Dedifferentiated amniotic fluid mesenchymal stem cell (primary cell): Measurements from ENCODE around the gene MAP4K3.

Experiments used
- DNase-seq: peaks from one replicate; pipeline ENCODE4 v3.0.0-alpha.2; 2016; ENCODE audit errors: extremely low spot score

The MAP4K3 gene

GRCh38 chr2:39243469-39244123 lies 193.5 kb downstream of the MAP4K3 start, which contains the start of gene CDKL4:
Gene CDKL4, minus strand, starts transcription at chr2:39243970.
- no peak for DNase-seq

- no peak for DNase-seq
Measured at GRCh38 chr2:39241588-39241987, 195.5 kb downstream of the MAP4K3 start.

- DNase-seq, result no peak
Measured at GRCh38 chr2:39240758-39241157, 196.3 kb downstream of the MAP4K3 start.

GRCh38 chr2:39234754-39235153 lies 202.3 kb downstream of the MAP4K3 start:
- no peak for DNase-seq

GRCh38 chr2:39232141-39232540 lies 204.9 kb downstream of the MAP4K3 start:
- no peak for DNase-seq

- DNase-seq, result no peak
Measured at GRCh38 chr2:39228413-39229209, 208.5 kb downstream of the MAP4K3 start.

GRCh38 chr2:39227628-39228412 lies 209.3 kb downstream of the MAP4K3 start:
- peak; percentile 79 for DNase-seq

GRCh38 chr2:39225567-39225966 lies 211.5 kb downstream of the MAP4K3 start:
- no peak for DNase-seq

- no peak for DNase-seq
Measured at GRCh38 chr2:39223909-39224308, 213.2 kb downstream of the MAP4K3 start.

- no peak for DNase-seq
Measured at GRCh38 chr2:39221459-39221858, 215.6 kb downstream of the MAP4K3 start.

GRCh38 chr2:39220136-39220535 lies 216.9 kb downstream of the MAP4K3 start:
- no peak for DNase-seq

- DNase-seq, result no peak
Measured at GRCh38 chr2:39218391-39218790, 218.7 kb downstream of the MAP4K3 start.

- no peak for DNase-seq
Measured at GRCh38 chr2:39217192-39217550, 219.9 kb downstream of the MAP4K3 start.

- DNase-seq, result no peak
Measured at GRCh38 chr2:39216346-39217191, 220.5 kb downstream of the MAP4K3 start.

GRCh38 chr2:39215545-39215944 lies 221.5 kb downstream of the MAP4K3 start:
- DNase-seq, result no peak

GRCh38 chr2:39213015-39213414 lies 224.1 kb downstream of the MAP4K3 start:
- DNase-seq, result no peak

GRCh38 chr2:39210846-39211245 lies 226.2 kb downstream of the MAP4K3 start:
- no peak for DNase-seq

- DNase-seq, result no peak
Measured at GRCh38 chr2:39203382-39203781, 233.7 kb downstream of the MAP4K3 start.

- DNase-seq, result no peak
Measured at GRCh38 chr2:39202639-39203369, 234.3 kb downstream of the MAP4K3 start.
